GM13976 (cell line): ENCODE measurements around the gene IFI27.

Source experiments
- DNase-seq: peaks from one replicate; pipeline ENCODE4 v3.0.0; 2012; ENCODE audit warnings: low spot score
- in situ Hi-C: fragments of 300-500 bp; cut with MboI; formaldehyde crosslinking; loops from one replicate; pipeline ENCODE4 v1.12.0; 2022; ENCODE audit warnings: low sequenced_read_pairs, mixed read lengths, inconsistent platforms; ENCODE audit not compliant: unreplicated experiment
- TF ChIP-seq, protein P1 (sequence below): IDR thresholded peaks from 2 replicates; pipeline ENCODE4 v1.5.1; 2012; ENCODE audit warnings: borderline replicate concordance, mild to moderate bottlenecking; ENCODE audit not compliant: insufficient read depth; ENCODE audit errors: extremely low read depth, missing control alignments, control extremely low read depth

IFI27 gene

GRCh38 chr14:94115631-94116030 lies 5.1 kb downstream of the IFI27 start:
- TF ChIP-seq, protein P1, sequence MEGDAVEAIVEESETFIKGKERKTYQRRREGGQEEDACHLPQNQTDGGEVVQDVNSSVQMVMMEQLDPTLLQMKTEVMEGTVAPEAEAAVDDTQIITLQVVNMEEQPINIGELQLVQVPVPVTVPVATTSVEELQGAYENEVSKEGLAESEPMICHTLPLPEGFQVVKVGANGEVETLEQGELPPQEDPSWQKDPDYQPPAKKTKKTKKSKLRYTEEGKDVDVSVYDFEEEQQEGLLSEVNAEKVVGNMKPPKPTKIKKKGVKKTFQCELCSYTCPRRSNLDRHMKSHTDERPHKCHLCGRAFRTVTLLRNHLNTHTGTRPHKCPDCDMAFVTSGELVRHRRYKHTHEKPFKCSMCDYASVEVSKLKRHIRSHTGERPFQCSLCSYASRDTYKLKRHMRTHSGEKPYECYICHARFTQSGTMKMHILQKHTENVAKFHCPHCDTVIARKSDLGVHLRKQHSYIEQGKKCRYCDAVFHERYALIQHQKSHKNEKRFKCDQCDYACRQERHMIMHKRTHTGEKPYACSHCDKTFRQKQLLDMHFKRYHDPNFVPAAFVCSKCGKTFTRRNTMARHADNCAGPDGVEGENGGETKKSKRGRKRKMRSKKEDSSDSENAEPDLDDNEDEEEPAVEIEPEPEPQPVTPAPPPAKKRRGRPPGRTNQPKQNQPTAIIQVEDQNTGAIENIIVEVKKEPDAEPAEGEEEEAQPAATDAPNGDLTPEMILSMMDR, result no peak
- DNase-seq, result no peak
- in situ Hi-C loops, result no loop called here

GRCh38 chr14:94116701-94117100 lies 6.2 kb downstream of the IFI27 start:
- in situ Hi-C loops, result no loop called here
- no peak for DNase-seq
- TF ChIP-seq, protein P1, result no peak

- TF ChIP-seq, protein P1, result no peak
- in situ Hi-C loops, result no loop called here
- no peak for DNase-seq
Measured at GRCh38 chr14:94117856-94118255, 7.3 kb downstream of the IFI27 start.

DNA sequence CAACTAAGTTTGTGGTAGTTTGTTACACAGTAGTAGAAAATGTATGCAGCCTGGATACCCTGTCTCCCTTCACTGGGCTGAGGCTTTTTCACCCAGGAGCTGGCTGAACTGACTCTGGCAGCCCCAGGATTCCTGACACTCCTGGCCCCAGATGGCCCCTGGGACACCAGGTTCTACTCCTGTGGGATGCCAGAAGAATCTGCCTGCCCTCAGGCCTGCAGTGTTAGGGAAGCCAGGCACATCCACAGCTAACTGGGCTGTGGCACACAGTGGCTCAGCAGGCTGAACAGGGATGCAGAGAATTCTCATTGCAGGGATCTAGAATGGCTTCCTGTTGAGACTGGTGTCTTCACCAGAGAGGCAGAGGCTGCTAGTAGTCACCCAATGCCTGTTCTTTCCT lies 8.5 kb downstream of the IFI27 start:
- TF ChIP-seq, protein P1, result no peak
- in situ Hi-C loops, result no loop called here
- no peak for DNase-seq

DNA sequence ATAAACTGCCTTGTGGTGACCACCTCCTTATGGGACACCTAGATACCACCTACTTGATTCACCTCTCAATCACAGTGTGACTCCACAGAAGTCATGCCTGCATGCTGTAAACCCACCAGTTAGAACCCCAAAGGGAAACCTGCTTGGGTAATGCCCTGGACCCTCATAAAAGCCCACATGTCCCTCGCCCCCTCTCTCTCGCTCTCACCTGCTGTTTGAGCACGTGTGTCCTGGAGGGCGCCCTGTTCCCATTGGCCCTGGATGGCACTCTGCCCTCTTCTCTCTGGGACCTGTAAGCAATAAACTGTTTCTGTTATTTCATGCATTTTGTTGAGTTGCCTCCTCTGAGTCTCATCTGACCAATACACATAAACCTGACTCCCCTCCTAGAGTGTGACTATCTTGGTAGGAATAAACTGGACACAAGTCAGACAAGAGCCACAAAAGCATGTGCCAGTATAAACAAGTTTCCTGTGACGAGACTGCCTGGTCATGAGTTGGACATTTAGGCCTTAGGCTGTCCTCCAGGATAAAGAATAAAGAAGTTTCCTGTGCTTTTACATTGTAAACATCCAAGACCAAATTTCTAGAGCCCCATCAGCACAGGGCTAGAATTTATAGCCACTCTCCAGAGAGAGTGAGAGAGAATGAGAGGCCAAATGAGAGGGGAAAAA lies 10.3 kb downstream of the IFI27 start:
- DNase-seq, result no peak
- in situ Hi-C loops, result loop anchor here (10.0 kb wide), 1 partner anchor 186 kb away; no protein-coding TSS in a partner anchor
- TF ChIP-seq, protein P1, result no peak

DNA sequence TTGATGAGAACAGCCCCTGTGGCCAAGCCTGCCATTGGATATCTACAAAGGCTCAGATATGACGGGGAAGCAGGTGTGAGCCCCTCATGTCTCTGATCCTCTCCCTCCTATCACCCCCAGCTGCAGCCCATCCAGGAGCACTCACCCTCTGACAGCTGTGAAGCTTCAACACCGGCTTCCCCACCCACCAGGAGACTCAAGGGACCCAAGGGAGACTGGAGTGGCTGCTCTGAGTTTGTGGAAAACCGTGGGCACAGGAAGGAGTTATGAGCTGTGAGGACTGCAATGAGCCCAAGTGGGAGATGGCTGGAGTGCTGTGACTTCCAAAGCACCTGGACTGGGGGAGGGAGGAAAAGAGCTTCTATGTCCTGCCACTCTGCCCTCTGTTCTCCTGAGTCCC lies 10.9 kb downstream of the IFI27 start:
- in situ Hi-C loops, result loop anchor here (10.0 kb wide), 1 partner anchor 187 kb away; no protein-coding TSS in a partner anchor
- DNase-seq, result no peak
- TF ChIP-seq, protein P1, result no peak
